Loucy (cell line): ENCODE results near the gene TRERF1.
"Not testable (repeated sequence)": the region's sequence is repeated elsewhere in the genome, so short reads cannot be mapped to it uniquely, and the experiment has no call there.

Source experiments
- H2AFZ ChIP-seq: fragments of 200-600 bp; sonication (generic); 2 replicates; pipeline ENCODE4 v1.6.0; 2016; ENCODE audit warnings: antibody characterized with exemption, mild to moderate bottlenecking, low read length, moderate library complexity
- H3F3A ChIP-seq: fragments of 200-600 bp; 2 replicates; pipeline ENCODE4 v1.6.0; 2016; ENCODE audit warnings: antibody characterized with exemption, low read depth, mild to moderate bottlenecking
- H3K27me3 ChIP-seq: fragments of 200-600 bp; sonication (generic); 2 replicates; pipeline ENCODE4 v1.6.1; 2014; ENCODE audit warnings: low read length, mild to moderate bottlenecking; ENCODE audit not compliant: insufficient read depth, poor library complexity, severe bottlenecking
- H3K36me3 ChIP-seq: fragments of 200-600 bp; sonication (generic); 2 replicates; pipeline ENCODE4 v1.6.1; 2016; ENCODE audit warnings: low read length; ENCODE audit not compliant: insufficient read depth
- H3K4me1 ChIP-seq: fragments of 200-600 bp; sonication (generic); 2 replicates; pipeline ENCODE4 v1.5.1; 2014; ENCODE audit warnings: low read length, mild to moderate bottlenecking; ENCODE audit not compliant: insufficient read depth, poor library complexity, severe bottlenecking
- H3K4me2 ChIP-seq: fragments of 200-600 bp; sonication (generic); 2 replicates; pipeline ENCODE4 v1.6.0; 2014; ENCODE audit warnings: antibody characterized with exemption, low read length, low read depth, mild to moderate bottlenecking; ENCODE audit not compliant: poor library complexity, severe bottlenecking
- H3K4me3 ChIP-seq: fragments of 200-600 bp; sonication (generic); 2 replicates; pipeline ENCODE4 v1.5.1; 2014; ENCODE audit warnings: low read length, mild to moderate bottlenecking, mixed read lengths; ENCODE audit not compliant: poor library complexity, severe bottlenecking
- H3K79me2 ChIP-seq: fragments of 200-600 bp; sonication (generic); 2 replicates; pipeline ENCODE4 v1.6.1; 2014; ENCODE audit warnings: low read length; ENCODE audit not compliant: insufficient read depth
- H3K9ac ChIP-seq: fragments of 200-600 bp; sonication (generic); 2 replicates; pipeline ENCODE4 v1.6.0; 2014; ENCODE audit warnings: mild to moderate bottlenecking, low read depth, low read length, moderate library complexity; ENCODE audit not compliant: poor library complexity, severe bottlenecking
- H3K9me2 ChIP-seq: fragments of 200-600 bp; sonication (generic); replicated peaks from 2 replicates; pipeline ENCODE4 v1.6.1; 2016; ENCODE audit warnings: low read depth, low read length, mixed read lengths
- H3K9me3 ChIP-seq: fragments of 200-600 bp; sonication (generic); 2 replicates; pipeline ENCODE4 v1.6.1; 2014; ENCODE audit warnings: mild to moderate bottlenecking, antibody characterized with exemption, low read length, low read depth; ENCODE audit not compliant: insufficient read depth
- H4K20me1 ChIP-seq: fragments of 200-600 bp; sonication (generic); 2 replicates; pipeline ENCODE4 v1.6.0; 2014; ENCODE audit warnings: antibody characterized with exemption, low read length, mild to moderate bottlenecking; ENCODE audit not compliant: insufficient read depth, poor library complexity, severe bottlenecking
- CTCF ChIP-seq: fragments of 200-600 bp; sonication (generic); conservative IDR thresholded peaks from 2 replicates; pipeline ENCODE4 v1.5.1; 2014; ENCODE audit warnings: mild to moderate bottlenecking, antibody characterized with exemption, low read length
- EZH2phosphoT487 ChIP-seq: fragments of 200-600 bp; IDR thresholded peaks from 2 replicates; pipeline ENCODE4 v1.6.1; 2018; ENCODE audit warnings: antibody characterized with exemption, mild to moderate bottlenecking, moderate library complexity, borderline replicate concordance

The TRERF1 gene

GRCh38 chr6:42217519-42218367 is 234.0 kb downstream of the TRERF1 start, which contains the start of gene MRPS10:
MRPS10 (minus strand) TSS chr6:42217861; CDS start chr6:42217849, 12 bp downstream.
- Histone ChIP-seq H3K79me2 (peaks cover 26% of the 10 kb centered on the region), H3K4me2 (peak within 1 kb of the TSS; percentile 82), H3F3A (no peaks in the 10 kb centered on the region), H2AFZ (peak within 1 kb of the TSS; percentile 96), H3K9ac (peak within 1 kb of the TSS; percentile 89), H3K9me3 (no peaks in the 10 kb centered on the region), H3K4me1 (peaks cover 9% of the 10 kb centered on the region), H4K20me1 (no peaks in the 10 kb centered on the region), H3K27me3 (no peaks in the 10 kb centered on the region), H3K9me2 (no peaks in the 10 kb centered on the region), H3K4me3 (peak within 1 kb of the TSS; percentile 90), H3K36me3 (peaks cover 11% of the 10 kb centered on the region; the same call in 1 of the 2 replicates)
- TF ChIP-seq CTCF (no peak), EZH2phosphoT487 (no peak)

GRCh38 chr6:42217157-42217518 is 234.6 kb downstream of the TRERF1 start:
- peak overlapping the region; percentile 89 for H3K9ac ChIP-seq
- H3K9me3 ChIP-seq, result no peaks in the 10 kb centered on the region
- H3K27me3 ChIP-seq, result no peaks in the 10 kb centered on the region
- peaks cover 9% of the 10 kb centered on the region for H3K4me1 ChIP-seq
- no peaks in the 10 kb centered on the region for H4K20me1 ChIP-seq
- H3K4me3 ChIP-seq, result peak overlapping the region; percentile 90
- no peaks in the 10 kb centered on the region for H3K9me2 ChIP-seq
- H3F3A ChIP-seq, result no peaks in the 10 kb centered on the region
- TF ChIP-seq CTCF, result no peak
- TF ChIP-seq EZH2phosphoT487, result no peak
- H2AFZ ChIP-seq, result peak overlapping the region; percentile 96
- peaks cover 30% of the 10 kb centered on the region for H3K79me2 ChIP-seq
- peaks cover 12% of the 10 kb centered on the region; the same call in 1 of the 2 replicates for H3K36me3 ChIP-seq
- peak overlapping the region; percentile 82 for H3K4me2 ChIP-seq

- peaks cover 30% of the 10 kb centered on the region for H3K79me2 ChIP-seq
- H3K4me3 ChIP-seq, result peak overlapping the region; percentile 90
- peak overlapping the region; percentile 89 for H3K9ac ChIP-seq
- H3K9me3 ChIP-seq, H3K9me2 ChIP-seq, H2AFZ ChIP-seq, H4K20me1 ChIP-seq, H3K27me3 ChIP-seq, H3F3A ChIP-seq, H3K4me1 ChIP-seq: not testable (repeated sequence)
- H3K4me2 ChIP-seq, result peak overlapping the region; percentile 82
- peaks cover 18% of the 10 kb centered on the region; the same call in 1 of the 2 replicates for H3K36me3 ChIP-seq
Measured at GRCh38 chr6:42216495-42216894, 235.2 kb downstream of the TRERF1 start.
